HG03103 (cell line): ENCODE measurements around the gene KCNA3.
"Not testable (repeated sequence)": the region's sequence is repeated elsewhere in the genome, so short reads cannot be mapped to it uniquely, and the experiment has no call there.

Source experiments
- ATAC-seq: cut with Tn5 transposase; IDR thresholded peaks from one replicate; pipeline ENCODE4 v1.9.1; 2021; ENCODE audit warnings: low read depth; ENCODE audit not compliant: unreplicated experiment

The KCNA3 gene

GRCh38 chr1:110680036-110680735 lies 5.4 kb upstream of the KCNA3 start:
- ATAC-seq: no peak

GRCh38 chr1:110677526-110677925 lies 2.8 kb upstream of the KCNA3 start:
- no peak for ATAC-seq

GRCh38 chr1:110676970-110677369 lies 2.2 kb upstream of the KCNA3 start:
- ATAC-seq: no peak

GRCh38 chr1:110675060-110675791 lies 486 bp upstream of the KCNA3 start:
- ATAC-seq: no peak

GRCh38 chr1:110673805-110674336 lies 869 bp downstream of the KCNA3 start:
- no peak for ATAC-seq

GRCh38 chr1:110673197-110673701 lies 1.5 kb downstream of the KCNA3 start:
- ATAC-seq: no peak

GRCh38 chr1:110672753-110673108 lies 2.0 kb downstream of the KCNA3 start:
- peak; percentile 52 for ATAC-seq

- ATAC-seq: no peak
Observed at GRCh38 chr1:110672001-110672752, 2.6 kb downstream of the KCNA3 start.

- no peak for ATAC-seq
Observed at GRCh38 chr1:110671361-110671760, 3.4 kb downstream of the KCNA3 start.

GRCh38 chr1:110668549-110668948 lies 6.2 kb downstream of the KCNA3 start:
- no peak for ATAC-seq

GRCh38 chr1:110667776-110668175 lies 7.0 kb downstream of the KCNA3 start:
- ATAC-seq: no peak

- no peak for ATAC-seq
Observed at GRCh38 chr1:110663241-110663640, 11.5 kb downstream of the KCNA3 start.

- not testable (repeated sequence) for ATAC-seq
Observed at GRCh38 chr1:110659559-110659958, 15.2 kb downstream of the KCNA3 start.

GRCh38 chr1:110657351-110657750 lies 17.4 kb downstream of the KCNA3 start:
- ATAC-seq: no peak

- ATAC-seq: no peak
Observed at GRCh38 chr1:110650609-110651008, 24.1 kb downstream of the KCNA3 start.

GRCh38 chr1:110648417-110648816 lies 26.3 kb downstream of the KCNA3 start:
- ATAC-seq: no peak

GRCh38 chr1:110647254-110647891 lies 27.4 kb downstream of the KCNA3 start:
- no peak for ATAC-seq

GRCh38 chr1:110645821-110646735 lies 28.7 kb downstream of the KCNA3 start:
- ATAC-seq: no peak

- no peak for ATAC-seq
Observed at GRCh38 chr1:110645211-110645610, 29.5 kb downstream of the KCNA3 start.
